NCI-H460 (cell line): ENCODE results near the gene SPAG5. TPM values are rescaled to one million over a fixed set of nuclear protein-coding genes. Genes with fewer than 3 reads are reported as not detected.

ENCODE experiments used
- DNase-seq: peaks from one replicate; pipeline ENCODE4 v3.0.0-alpha.2; 2016; ENCODE audit warnings: low read depth; ENCODE audit errors: extremely low read depth
- polyA plus RNA-seq: library from polyadenylated mRNA; depleted of rRNA; stranded (reverse); fragments of >200 nt; gene quantifications from 2 replicates; pipeline ENCODE4 v1.2.3, GENCODE V29; 2014; cell fraction: nucleus; rRNA removed
- total RNA-seq: library from RNA; depleted of rRNA; stranded (reverse); fragments of >200 nt; shearing (Covaris generic); gene quantifications from 2 replicates; pipeline ENCODE4 v1.2.3, GENCODE V29; 2014; rRNA removed

The SPAG5 gene, protein sequence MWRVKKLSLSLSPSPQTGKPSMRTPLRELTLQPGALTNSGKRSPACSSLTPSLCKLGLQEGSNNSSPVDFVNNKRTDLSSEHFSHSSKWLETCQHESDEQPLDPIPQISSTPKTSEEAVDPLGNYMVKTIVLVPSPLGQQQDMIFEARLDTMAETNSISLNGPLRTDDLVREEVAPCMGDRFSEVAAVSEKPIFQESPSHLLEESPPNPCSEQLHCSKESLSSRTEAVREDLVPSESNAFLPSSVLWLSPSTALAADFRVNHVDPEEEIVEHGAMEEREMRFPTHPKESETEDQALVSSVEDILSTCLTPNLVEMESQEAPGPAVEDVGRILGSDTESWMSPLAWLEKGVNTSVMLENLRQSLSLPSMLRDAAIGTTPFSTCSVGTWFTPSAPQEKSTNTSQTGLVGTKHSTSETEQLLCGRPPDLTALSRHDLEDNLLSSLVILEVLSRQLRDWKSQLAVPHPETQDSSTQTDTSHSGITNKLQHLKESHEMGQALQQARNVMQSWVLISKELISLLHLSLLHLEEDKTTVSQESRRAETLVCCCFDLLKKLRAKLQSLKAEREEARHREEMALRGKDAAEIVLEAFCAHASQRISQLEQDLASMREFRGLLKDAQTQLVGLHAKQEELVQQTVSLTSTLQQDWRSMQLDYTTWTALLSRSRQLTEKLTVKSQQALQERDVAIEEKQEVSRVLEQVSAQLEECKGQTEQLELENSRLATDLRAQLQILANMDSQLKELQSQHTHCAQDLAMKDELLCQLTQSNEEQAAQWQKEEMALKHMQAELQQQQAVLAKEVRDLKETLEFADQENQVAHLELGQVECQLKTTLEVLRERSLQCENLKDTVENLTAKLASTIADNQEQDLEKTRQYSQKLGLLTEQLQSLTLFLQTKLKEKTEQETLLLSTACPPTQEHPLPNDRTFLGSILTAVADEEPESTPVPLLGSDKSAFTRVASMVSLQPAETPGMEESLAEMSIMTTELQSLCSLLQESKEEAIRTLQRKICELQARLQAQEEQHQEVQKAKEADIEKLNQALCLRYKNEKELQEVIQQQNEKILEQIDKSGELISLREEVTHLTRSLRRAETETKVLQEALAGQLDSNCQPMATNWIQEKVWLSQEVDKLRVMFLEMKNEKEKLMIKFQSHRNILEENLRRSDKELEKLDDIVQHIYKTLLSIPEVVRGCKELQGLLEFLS
- 56.3 and 56.8 TPM in 2 replicates for total RNA-seq
- 185 and 197 TPM in 2 replicates for polyA plus RNA-seq

DNA sequence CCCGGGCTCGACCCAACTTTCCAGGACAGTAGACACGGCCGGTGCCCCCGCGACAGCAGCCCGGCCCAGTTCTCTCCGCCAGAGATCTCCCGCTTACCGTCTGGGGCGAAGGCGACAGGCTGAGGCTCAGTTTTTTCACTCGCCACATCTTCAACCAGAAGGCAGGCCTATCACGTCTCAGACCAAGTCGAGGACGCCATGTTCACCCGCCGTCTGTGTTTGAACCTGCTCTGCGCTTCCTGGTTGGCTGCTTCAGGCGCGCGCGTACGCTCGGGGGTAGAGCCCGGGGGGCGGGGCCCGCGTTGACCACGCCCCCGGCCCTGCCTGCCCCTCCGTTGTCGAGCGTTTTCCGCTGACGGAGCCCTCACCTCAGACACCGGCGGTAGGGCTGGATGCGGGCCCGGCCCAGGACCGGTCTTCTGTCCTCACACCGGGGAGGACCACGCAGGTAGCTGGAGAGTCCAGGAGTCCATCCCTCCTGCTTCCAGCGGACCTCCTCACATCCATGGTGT lies at the start of gene SPAG5:
TSS of gene SPAG5 (minus strand) at position 227 of the 512 bp plus-strand sequence. CDS start at position 148, 79 bp downstream.
- peak; percentile 92 for DNase-seq

DNA sequence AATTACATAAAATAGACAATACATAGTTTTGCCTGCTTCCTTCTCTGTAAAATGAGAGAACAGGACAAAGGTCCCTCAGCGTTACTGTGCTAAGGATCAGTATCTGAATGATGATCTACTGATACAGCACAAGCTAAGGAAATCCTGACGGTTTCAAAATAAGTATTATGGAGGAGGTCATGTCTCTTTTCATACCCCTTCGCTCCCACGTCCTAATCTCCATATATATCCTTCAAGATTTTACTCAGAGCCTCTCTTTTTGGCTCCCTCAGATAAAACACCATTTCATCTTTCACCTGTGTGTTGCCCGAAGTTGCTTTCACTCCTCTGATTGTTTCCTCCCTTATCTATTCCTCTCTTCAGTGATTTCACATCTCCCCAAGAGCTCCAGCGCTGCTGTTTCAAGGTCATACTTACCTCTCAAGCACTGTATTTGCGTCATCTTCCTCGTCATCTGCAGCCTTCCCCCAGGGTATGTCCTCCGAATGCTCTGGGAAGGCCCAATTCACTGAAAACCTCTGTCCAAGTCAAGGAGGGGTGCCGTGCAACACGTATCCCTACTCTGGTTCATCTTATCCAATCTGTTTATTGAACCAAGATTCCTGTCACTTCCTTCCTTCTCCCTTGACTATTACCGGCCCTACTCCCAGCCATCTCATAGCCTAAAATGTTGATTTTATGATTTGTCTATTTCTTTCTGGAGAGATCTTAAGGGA lies 47.4 kb upstream of the SPAG5 start:
- DNase-seq, result peak; percentile 84

DNA sequence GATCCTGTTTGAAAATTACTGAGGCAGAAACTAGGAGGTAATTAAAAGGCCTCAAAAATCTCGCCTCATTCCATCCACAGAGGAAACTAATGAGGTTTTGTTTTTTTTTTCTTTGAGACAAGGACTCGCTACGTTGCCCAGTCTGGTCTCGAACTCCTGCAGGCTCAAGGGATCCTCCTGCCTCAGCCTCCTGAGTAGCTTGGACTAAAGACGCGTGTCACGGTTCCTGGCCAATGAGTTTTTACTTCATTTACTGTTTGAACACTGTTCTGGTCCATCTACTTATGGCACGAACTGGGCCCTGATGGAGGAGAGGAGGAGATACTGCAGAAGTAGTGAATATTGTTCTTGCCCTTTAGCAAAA lies 46.7 kb upstream of the SPAG5 start:
- no peak for DNase-seq

DNA sequence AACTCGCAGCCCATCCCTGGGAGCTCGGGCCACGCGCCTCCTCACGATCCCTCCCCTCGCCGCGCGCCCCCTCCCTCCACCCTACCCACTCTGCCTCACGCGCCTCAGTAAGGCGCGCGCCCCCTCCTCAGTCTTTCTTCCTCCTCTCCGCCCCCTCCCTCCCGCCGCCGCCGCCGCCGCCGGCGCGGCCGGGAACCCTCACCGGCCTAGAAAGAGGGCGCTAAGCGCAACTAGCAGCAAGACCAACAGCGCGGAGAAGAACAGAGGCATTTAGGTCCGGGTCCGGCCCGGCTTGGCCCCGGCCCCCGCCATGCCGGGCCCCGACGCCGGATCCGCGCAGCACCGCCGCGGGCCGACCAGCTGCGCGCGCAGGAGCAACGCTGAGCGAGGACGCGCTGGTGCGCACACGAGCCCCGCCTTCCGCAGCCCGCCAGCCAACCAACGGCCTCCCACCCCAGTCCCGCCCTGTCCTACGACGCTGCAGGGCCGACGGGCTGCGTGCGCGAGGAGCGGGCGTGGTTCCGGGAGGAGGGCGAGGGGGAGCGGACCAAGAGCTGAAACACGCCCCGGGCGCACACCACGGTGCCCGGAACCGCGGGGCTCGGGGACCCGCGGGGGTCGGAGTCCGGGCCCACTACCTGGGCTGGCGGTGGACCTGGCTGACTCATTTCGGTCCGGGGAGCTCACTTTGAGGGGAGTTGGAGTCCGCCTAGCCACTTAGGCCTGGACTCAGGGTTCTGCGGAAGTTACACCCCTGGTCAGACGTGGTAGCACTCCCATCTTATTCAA lies 46.2 kb upstream of the SPAG5 start, which contains the start of gene BLTP2:
TSS of gene BLTP2 (minus strand) at position 372 of the 789 bp plus-strand sequence. CDS start at position 270, 102 bp downstream.
- peak; percentile 95 for DNase-seq

DNA sequence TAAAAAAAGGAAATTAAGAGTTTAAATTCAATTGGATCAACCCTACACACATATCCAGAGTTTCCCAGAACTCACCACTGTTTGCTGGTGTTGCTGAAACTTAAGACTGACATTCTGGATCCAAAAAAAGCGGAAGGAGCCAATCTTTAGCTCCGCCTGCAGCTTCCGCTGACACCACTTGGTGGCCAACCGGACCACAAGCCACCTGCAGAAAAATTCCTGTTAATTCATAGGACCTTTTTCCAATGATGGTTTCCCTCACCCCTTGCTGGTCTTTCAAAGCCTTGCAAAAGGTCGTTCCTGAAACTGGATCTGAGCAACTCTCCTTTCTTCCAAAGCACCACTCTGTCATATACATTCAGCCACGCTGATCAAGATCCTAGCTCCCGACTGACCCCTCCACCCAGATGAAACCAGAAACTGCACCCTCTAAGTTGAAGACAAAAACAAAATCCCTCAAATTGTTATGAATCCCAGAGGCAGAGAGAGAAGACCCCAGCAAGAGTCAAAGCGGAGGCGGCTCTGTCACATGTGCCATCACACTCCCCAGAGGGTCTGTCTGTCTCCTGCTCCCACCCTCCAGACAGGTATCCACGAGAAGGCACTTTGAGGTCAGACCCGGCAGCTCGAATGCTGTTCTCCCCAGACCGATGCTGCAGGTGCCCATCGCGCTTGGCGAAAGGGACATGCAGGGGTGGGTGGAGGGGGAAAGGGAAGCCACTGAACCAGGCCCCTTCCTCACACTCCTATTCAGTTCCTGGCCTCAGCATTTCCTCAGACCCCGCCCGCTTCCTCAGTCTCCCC lies 45.4 kb upstream of the SPAG5 start:
- peak; percentile 29 for DNase-seq

DNA sequence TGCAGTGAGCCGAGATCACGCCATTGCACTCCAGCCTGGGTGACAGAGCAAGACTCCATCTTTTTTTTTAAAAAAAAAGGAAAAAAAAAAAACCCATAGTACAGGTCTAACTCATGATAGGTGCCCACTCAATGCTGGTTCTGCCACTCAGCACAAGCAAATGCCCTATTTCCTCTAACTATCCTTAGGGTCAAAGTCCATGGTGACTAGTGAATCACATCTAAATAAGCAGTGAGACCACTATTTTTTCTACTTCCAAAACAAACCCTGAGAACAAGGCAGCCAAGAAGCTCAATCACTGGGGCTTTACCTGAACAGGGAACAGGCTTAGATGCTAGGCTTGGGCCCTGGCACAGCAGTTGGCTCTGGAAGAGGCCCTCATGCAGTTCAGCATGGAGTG lies 42.8 kb upstream of the SPAG5 start:
- no peak for DNase-seq

DNA sequence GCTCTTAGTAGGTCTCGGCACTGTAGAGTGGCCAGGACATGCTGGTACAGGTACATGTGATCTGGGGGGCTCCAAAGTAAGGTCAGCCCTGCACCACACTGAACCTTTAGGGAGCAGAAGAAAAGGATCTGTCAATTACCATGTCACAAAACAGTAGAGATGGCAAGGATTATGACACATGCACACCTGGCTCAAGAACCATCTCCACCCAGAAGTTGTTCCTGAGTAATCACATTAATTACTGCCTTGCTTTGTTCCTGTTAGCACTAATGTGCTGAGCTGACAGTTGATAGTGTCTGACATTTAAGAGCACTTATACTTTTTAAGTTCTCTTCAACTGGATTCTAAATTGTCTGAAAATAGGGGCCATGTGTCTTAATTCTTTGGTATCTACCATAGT lies 36.7 kb upstream of the SPAG5 start:
- no peak for DNase-seq

DNA sequence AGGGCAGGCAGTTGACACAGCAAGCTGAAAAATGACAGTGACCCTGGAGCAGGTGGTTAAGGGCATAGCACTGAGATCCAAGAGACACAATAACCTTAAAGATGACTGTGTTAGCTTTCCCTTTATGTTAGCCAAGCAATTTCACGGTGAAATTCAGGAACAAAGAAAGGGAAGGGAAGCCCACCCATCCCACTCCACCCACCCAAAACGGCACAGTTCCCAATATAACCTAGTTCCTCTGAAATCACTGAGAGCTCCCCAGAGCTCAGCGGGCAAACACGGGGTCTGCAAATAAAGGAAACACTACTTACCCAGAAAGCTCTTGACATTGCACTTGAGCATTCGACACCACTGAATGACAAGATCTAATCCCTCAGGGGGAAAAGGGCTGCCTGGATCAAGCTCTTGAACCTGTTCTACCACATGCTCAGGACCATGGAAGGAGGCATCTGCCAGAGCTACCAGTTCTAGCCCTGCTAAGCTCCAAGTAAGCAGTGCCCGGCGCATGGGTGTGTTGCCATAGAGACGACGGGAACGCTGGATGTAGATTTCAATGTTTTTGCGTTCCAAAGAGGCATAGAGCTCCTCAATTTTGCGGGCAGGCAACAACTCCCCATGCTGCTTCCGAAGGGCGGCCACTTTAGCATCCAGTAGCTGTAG lies 35.5 kb upstream of the SPAG5 start:
- DNase-seq, result no peak

DNA sequence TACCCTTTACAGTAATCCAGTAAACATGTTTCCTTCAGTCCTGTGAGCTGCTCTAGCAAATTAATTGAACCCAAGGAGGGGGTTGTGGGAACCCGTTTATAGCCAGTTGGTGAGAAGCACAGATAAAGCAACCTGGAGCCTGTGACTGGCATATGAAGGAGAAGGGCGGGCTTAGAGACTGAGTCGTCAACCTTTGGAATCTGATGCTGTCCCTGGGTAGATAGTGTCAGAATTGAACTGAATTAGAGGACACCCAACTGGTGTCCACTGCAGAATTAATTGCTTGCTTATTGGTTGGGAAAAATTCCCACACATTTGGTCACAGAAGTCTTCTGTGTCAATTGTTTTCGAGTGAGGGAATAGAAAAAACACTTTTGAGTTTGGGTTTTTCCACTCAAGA lies 28.0 kb upstream of the SPAG5 start:
- no peak for DNase-seq

DNA sequence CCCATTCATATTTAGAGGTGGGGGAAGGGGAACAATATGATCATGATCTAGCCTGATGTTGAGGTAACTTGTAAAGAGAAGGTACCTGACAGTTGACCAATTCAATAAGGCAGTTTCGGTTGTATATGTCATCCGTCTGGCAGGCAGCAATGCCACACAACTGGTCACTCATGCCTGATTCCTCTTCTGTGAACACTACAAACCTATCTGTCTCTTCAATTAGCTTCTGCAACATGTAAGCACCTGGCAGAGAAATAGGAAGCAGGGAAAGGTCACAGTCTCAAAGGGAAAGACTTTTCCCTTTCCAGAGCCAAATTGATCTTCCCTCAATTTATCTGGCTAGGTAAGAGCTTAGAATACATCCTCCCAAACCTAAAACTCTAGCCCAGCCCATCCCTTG lies 25.3 kb upstream of the SPAG5 start:
- no peak for DNase-seq

DNA sequence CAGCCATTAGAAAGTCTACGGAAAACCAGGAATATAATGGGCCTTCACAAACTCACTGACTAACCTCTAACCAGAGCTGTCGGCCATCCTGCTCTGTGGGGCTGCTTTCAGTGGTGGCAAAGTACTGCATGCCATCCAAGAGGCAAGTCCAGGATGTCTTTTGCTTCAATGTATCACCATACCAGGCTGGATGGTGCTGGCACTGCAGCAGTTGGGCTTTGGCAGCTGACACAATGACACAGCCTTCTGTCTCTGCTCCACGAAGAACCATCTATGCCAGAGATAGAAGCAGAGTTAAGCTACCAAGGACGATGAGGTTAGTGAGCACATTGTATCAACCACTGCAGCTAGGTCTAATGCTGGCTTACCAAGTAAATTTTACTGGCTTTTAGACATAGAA lies 24.9 kb upstream of the SPAG5 start:
- DNase-seq, result no peak

DNA sequence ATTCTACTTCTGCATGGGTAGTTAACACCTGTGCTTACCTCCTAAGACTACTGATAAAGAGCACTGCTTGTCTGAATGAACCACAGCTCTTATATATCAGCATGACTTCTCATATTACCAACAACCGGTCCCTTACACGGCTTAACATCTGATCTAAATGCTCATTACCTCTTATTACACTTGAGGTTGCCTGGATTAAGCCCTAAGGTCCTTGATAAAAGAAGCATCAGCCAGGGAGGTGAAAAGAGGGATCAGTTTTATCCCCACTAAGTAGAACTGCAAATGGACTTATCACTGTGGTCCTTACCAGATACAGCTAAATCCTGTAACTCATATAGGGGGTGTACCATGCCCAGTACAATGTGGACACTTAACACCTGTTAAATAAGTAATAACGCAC lies 23.4 kb upstream of the SPAG5 start:
- DNase-seq, result no peak

DNA sequence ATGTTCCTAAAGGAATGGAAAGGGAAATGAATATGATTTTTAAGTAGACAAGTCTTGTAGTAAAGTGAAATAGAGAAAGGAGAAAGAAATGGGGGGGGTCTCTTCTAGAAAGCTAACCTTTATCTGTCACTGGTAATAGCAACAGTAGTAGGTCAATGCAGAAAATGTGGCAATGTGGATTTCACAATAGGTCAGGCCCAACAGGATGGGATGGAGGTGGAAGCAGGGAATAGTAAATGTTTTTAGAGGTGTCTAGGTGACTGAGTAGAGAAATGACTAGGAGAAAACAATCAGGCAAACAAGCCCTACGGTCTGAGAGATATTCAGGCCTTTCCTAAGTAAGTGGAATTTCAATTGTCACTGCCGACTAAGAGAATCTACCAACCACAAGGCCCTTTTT lies 21.2 kb upstream of the SPAG5 start:
- no peak for DNase-seq

DNA sequence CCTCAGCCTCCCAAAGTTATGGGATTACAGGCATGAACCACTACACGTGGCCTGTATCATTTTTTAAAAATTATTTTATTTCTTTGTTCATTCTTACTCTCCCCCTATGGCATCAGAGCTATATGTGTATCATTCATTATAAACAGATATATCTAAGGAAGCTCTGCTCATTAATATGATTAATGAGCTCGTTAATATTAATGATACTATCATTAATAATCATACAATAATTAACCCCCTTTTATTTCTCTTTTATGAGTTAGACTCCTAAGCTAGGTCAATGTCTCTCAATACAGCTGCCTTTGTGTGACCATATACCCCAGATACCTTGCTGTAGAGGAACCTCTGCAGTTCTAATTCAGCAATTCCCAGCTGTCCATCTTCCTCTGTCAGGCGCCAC lies 19.6 kb upstream of the SPAG5 start:
- no peak for DNase-seq

DNA sequence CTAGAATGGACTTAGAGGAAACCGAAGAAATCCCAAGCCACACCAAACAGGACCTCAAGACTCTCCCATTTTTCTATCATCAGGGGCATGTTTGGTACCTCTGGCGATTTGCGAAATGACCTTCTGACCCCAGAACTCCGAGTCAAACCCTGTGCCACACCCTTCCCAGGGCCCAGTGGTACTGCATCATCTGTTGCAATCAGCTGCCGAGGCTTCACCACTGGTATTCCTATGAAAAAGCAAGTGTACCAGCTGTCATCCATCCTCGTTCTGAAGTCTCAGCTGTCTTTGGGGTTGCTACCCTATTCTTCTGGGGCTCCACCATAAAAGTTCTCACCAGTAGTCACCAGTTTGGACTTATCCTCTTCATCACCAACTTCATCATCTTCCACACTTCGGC lies 17.5 kb upstream of the SPAG5 start:
- no peak for DNase-seq

DNA sequence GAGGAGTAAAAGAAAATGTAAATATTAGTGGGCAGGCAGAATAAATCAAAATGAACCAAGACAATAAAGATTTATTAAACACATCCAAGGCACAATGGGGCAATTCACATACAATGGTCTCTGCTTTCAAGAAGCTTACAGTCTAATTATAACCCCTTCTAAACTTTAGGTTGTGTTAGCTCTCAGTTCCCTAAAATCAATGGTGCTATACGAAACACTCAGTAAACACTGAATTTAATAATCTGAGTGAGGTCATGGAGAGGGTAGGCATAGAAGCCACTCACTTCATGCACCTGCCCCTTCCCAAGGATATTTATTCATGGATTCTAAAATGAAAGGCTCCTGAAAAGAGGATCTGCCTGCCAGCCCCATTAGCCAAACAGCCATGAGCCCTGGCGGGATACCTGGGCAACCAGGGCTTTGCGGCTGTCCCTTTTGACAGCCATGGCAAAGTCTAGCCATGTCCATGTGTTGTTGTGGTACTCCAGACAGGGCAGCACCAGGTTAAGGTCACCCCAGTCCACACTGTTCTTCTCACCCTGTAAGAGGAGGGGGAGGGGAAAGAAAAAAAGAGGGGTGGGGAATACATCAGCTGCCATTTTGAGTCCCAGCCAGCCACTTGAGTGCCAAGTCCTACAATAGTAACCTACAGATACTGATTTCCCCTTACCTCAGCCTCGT lies 16.6 kb upstream of the SPAG5 start:
- no peak for DNase-seq

DNA sequence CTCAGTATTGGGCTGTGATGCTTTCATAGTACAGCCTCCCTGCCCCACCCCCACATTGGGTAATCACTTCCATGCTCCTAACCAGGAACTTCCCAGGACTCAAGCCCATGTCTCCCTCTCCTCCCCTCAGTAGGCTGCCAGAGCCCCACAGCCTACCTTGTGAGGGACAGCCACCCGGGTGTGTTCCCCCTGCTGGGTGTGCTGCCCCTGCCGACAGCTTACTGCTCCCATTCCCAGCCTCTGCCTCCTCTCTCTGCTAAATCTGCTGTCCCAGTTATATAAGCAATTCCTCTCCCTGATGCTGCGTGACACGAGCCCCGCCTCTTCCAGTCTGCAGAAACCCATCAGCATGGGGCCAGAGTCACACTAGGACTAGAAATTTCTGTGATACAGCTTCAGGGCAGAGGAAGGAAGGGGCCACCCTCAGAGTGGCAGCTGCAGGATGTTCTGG lies 15.1 kb upstream of the SPAG5 start, which contains the start of gene RSKR:
TSS of gene RSKR (minus strand) at position 255 of the 451 bp plus-strand sequence. CDS start at position 231, 24 bp downstream.
- DNase-seq, result peak; percentile 19
